Inflammatory macrophage (primary cell): ENCODE data around the gene GALT.
A peak's percentile ranks its signal among the peaks of the same experiment; 100 is the strongest.

ENCODE experiments used
- DNase-seq, 2 donors: peaks; one replicate each; pipeline ENCODE4 v3.0.0-alpha.2; 2020 to 2022

Gene GALT

DNA sequence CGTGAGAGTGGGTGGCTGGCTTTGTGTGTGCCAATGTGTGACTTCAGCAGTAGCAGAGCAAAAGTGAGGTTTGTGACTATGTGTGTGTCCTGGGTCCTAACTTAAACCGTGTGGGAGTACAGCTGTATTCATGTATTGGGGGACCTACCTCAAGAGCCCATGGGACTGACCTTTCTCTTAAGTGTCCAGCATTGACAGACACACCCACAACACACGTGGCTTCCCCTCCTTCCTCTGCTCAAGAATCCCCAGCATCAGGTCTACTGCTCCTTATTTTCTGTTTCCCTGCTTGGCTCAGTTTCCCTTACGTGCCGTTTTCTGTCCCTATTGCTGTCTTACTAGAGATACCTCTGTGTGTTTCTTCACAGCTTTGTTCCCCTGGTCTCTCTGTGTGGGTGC lies 6.1 kb downstream of the GALT start:
- DNase-seq: no peak

DNA sequence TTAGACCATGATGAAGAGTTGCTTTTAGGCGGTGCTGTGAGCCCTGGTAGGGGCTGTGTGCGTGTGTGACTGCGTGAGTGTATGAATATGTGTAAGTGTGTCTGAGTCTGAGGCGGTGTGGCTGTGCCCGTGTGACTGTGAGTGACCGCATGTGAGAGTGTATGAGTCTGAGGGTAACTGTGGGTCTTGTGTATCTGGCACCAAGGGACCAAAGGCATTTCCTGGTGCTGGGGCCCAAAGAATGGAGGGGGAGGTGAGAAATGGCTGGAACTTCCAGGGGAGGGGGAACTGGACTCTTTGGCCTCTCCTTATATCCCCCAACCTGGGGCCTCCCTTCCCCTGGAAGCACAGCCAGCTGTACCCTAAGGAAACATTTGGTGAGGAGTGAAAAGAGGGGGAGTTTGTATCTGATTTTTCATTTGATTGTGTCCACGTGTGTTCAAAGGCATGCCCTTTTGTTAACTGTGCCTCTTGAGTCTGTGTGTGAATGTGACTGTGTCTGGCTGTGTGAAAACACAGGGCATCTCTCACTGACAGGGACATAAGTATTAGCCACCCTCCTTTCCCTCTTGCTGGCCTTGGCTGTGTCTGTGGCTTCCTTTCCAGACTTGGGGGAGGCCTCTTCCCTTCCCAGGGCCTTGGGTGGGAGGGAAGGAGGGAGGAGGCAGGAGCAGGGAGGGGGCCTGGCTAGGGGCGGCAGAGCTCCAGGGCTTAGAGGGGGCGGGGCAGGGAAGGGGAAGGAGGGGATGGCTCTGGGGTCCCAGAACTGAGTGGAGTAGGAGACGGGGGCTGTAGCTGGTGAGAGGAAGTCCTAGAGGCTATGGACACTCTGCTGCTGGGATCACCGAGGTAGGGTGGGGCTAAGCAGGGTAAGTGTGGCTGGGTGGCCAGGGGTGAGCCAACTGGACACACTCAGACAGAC lies 6.9 kb downstream of the GALT start:
- DNase-seq: no peak

DNA sequence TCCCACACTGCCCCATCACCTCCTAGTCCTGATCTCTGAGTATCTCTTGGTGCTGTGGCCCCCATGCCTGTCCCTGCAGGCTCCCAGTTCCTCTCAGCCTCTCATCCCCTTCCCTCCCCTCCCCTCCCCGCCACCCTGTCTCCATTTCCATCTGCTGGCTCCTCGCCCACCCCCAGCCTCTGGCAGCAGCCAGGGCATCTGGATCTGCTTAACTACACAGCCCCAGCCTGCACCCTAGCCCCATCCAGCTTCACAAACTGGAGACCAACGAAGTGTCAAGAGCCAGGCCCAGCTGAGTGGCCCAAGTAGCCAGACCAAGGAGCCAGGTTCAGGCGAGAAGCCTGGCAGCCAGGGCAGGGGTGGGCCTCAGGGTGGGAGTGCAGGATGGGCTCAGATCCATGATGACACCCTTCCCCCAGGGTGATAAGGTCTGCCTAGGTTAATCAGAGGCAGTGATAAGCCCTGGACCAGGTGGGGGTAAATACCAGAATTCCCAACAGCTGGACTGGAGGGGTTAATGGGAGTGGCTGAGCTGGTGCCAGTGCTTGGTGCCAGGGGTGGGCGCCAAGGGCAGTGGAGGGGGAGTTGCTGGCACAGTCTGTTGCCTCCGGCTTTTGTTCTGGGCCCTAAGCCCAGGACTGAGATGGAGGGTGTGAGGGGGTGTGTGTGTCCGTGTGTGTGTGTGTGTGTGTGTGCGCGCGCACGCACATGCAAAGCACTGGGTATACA lies 8.0 kb downstream of the GALT start:
- DNase-seq: no peak

- no peak for DNase-seq
These were observed 8.9 kb downstream of the GALT start for GRCh38 chr9:34655394-34655793.

GRCh38 chr9:34656992-34657391 lies 10.5 kb downstream of the GALT start:
- no peak for DNase-seq

GRCh38 chr9:34658461-34658860 lies 12.0 kb downstream of the GALT start:
- DNase-seq: no peak

- no peak for DNase-seq
These were observed 13.2 kb downstream of the GALT start for GRCh38 chr9:34659592-34660253.

DNA sequence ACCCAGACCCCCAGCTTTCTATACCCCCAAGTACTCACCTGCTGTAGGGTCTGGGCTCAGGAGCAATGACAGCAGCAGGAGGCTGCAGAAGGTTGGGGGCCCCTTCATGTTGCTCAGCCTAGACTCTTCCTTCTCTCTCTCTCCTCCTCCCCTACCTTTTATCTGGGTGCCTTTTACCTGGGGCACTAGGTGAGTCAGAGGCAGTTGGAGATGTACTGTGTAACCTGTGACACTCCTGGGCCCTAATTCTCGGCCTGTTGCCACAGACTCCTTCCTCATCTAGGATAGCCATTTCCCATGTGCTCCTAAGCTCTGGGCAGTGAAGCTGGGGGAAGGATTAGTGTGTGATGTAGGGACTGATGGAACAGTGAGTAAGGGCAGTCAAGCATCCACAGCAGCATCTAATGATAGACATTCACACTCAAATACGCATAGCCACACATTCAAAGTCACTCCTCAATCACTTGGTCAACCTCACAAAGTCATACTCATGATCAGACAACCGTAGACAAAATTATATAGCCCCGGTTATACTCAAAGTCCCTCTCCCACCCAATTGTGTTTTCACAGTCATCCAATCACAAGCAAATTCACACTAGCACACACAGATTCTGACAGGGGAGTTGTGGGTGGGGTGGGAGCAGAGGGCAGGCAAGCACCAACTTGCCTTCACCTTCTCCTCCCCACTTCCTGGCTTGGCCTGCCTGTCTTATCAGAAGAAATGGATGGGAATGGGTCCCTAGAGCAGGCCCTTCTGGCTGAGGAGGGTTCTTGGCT lies 16.2 kb downstream of the GALT start, which contains the start of gene CCL27:
TSS of gene CCL27 (minus strand) at position 132 of the 777 bp plus-strand sequence. CDS start at position 108, 24 bp downstream.
- DNase-seq: no peak

DNA sequence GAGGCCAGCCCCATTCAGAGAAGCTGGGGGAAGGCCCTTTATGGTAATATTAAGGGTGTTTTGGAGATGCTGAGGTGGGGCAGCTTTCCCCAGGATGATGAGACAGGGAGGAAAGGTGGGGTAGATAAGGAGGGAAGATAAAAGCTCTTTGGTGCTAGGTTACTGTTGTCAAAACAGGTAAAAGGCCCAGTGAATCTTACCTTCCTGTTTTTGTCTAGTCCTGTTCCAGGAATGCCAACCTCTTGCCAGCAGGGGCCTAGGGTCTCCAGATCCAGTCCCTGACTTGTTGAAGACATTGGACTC lies 16.8 kb downstream of the GALT start:
- DNase-seq: no peak

GRCh38 chr9:34664281-34665066 lies 18.0 kb downstream of the GALT start:
- peak; percentile 79 to 86 for DNase-seq

DNA sequence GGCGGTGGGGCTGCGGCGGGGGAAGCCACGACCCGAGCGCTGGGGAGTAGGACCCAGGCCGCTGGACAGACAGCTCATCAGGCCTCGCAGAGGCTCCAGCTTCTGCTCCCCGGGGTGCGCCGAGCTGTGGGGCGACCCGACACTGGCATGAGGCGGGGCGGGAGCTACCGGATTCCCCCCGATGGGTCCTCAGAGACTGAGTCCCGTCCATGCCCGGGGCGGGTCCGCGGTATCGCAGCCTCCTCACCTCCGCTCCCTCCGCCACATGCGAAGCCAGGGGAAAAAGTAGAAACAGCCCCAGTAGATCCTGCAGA lies 18.5 kb downstream of the GALT start:
- no peak for DNase-seq

GRCh38 chr9:34665381-34666250 lies 19.1 kb downstream of the GALT start:
- peak; percentile 84 to 94 for DNase-seq

DNA sequence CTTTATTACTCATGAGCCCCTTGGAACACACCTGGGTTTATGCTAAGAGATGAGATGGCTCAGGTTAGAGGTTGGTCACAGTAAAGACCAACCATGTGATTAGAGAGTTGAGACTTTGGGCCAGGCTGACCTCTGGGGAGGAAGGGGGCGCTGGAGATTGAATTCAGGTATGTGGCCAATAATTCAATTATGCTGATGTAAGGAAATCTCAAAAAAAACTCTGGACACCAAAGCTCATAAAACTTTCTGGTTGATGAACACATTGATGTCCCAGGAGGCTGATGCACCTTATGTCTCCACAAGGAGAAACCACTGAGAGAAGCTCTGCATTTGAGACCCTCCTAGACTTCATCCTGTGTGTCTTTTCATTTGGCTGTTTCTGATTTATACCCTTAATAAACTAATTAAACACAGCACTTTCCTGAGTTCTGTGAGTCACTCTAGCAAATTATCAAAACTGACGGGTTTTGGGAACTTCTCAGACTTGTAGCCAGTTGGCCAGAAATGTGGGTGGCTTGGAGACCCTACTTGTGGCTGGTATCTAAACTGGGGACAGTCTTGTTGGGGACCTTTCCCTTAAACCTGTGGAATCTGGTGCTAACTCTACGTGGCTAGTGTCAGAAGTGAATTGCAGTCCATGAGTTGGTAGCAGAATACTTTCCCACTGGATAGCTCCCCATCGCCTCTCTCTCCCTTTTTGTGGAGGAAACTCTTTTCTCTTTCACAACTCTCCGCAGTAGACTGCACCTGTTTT lies 23.5 kb downstream of the GALT start:
- DNase-seq: no peak

DNA sequence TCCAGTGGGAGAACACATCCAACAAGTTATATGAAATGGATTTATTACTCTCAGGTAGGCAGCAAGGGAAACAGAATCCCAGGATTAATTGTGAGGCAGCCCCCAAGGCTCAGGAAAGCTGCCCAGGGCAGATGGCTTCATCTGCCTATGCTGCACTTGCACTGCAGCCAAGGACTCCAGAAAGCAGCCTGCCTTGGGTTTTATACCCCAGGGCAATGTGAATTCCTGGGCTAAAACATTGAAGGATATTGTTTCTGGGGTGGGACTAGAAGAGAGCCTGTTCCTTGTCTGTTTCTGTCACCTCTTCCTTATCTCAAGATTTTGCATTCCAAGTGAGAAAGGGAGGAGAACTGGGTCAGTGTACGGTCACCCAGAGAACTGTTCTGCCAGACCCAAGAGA lies 24.8 kb downstream of the GALT start:
- DNase-seq: no peak

DNA sequence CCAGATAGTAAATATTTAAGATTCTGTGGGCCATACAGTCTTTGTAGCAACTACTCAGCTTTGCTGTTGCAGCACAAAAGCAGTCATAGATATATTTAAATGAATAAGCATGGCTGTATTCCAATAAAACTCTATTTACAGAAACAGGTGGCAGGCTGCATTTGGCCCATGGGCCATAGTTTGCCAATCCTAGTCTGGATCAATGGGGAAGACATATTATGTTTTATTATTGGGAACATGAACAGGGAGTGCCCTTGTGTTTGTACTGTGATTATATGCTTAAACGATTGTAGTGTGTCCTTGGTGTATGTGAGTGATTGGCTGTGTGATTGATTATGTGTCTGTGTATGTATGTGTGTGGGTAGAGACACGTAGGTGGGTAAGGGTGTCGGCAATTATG lies 28.0 kb downstream of the GALT start:
- DNase-seq: no peak

- peak; percentile 70 to 82 for DNase-seq
These were observed 28.7 kb downstream of the GALT start for GRCh38 chr9:34675048-34675714.

DNA sequence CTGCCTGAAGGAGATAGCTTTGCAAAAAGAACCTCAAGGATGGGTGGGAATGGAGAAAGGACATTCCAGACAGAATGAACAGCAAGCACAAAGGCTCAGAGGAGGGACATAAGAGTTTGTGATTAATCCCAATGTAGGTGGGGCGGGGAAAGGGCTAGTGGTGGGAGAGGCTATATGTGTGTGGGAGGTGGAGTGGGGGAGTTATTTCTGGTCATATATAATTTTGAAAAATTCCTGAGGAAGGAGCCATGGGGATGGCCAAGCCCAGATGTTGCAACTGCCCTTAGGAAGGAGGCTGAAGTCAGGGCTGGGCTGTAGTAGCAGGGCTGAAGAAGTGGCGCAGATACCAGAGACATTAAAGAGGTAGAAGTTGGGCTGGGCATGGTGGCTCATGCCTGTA lies 29.4 kb downstream of the GALT start:
- DNase-seq: no peak

GRCh38 chr9:34684145-34684544 lies 37.7 kb downstream of the GALT start:
- no peak for DNase-seq

DNA sequence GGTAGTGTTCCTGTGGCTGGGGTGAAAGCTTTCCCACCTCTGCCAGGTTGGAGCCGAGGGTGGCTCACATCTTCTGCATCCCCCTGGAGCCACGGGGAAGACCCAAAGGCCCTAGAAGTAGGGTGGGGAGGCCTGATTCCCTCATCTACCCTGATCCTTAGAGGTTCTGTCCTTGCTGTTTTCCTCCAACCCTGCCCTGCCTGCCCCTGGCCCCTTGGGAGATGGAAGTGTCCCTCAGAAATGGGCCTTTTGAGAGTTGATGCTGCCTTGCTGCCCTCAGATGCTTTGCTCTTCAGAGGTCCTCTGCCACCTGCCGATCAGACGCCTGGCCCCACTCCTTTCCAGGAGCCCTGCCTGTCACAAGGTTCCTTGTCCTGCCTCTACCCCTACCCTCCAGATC lies 38.3 kb downstream of the GALT start:
- DNase-seq: no peak

DNA sequence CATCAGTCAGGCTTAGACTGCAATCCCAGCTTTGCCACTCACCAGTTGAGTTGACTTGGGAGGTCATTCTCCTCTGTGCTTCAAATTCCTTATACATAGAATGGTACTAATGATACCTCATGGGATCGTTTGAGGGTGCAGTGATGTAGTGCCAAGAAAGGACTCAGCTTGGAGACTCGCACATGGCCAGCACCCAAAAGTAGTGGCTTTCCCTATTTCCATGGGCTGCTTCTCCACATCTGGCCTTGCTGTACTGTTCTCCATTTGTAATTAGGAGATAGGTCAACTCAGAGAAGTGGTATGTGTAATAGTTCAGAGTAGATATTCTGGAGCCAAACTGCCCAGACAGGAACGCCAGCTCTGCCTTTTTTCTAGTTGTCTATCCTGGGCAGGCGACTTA lies 39.1 kb downstream of the GALT start:
- DNase-seq: no peak
